ENCODE data around the gene PLEKHO2.
A peak's percentile ranks its signal among the peaks of the same experiment; 100 is the strongest.

GRCh38 chr15:64877435-64877834 lies 35.7 kb downstream of the PLEKHO2 start:
- TF ChIP-seq CTCF (IDR thresholded peaks at IDR 0.05): no peak
- peak; percentile 53 to 63 for TF ChIP-seq POLR2AphosphoS5 (IDR thresholded peaks at IDR 0.05)
- peak in 1 of 4 donors; percentile 61 for TF ChIP-seq POLR2A (IDR thresholded peaks at IDR 0.05)
- no peak for TF ChIP-seq EP300 (IDR thresholded peaks at IDR 0.05)
